GM18870 (cell line): Measurements from ENCODE around the gene PBX1.

Experiments used
- ATAC-seq: cut with Tn5 transposase; IDR thresholded peaks from one replicate; pipeline ENCODE4 v1.9.1; 2021; ENCODE audit warnings: moderate library complexity; ENCODE audit not compliant: unreplicated experiment

The PBX1 gene

GRCh38 chr1:164748253-164748899, 189.4 kb downstream of the PBX1 start:
- ATAC-seq: no peak

GRCh38 chr1:164753521-164754077, 194.6 kb downstream of the PBX1 start:
- ATAC-seq: no peak

GRCh38 chr1:164754088-164754600, 195.2 kb downstream of the PBX1 start:
- no peak for ATAC-seq

- ATAC-seq: no peak
These were observed 196.7 kb downstream of the PBX1 start for GRCh38 chr1:164755690-164756089.

DNA sequence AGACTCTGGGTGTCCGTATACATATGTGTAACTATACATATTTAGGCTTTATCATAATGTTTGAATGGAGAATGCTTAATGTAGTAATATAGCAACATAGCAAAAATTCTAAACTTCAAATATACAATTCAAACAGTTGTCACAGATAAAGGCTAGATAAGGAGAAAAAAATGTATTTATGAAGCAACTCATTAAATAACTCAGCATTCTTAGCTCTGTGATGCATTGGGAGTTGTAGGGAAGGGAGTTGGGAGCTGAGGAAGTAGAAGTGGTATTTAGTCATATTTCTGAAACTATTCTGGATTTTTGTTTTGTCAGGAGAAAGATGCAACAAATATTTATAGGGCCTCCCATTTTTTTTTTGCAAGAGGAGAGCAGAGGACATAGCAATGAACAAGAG, 197.8 kb downstream of the PBX1 start:
- no peak for ATAC-seq

GRCh38 chr1:164757625-164758024, 198.6 kb downstream of the PBX1 start:
- no peak for ATAC-seq

DNA sequence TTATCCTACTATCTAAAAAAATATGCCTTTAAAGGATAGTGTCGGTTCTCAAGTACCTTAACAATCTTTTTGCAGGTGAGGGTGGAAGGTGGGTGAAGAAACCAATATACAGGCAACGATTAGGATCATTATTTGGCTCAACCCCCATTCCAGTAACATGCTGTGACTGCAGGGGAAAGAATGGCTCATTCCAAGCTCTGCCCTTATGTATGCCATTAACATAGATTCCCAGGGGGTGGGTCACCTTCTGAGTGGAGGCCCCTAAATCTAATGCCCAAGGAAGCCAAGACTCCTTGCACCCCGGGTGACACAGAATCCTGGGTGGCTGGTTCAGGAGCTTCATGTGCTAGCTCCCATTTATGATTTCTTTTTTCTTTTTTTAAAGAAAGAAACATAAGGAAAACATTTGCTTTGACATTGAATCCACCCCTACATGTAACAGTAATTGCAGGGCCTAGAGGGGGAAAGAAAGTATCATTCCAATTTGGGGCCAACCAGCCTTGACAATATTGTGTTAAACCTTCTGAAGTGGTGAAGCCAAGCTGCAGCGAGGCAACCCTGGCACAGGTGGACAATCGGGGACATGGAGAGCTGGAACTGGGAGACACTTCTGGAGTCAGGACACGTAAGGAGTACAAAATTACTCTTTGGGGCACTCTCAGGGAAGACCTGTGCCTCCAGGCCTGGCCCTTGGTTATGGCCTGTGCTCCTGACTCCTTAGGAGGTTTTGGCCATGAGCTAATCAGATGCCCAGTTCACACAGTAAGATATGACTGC, 200.3 kb downstream of the PBX1 start:
- ATAC-seq: no peak

DNA sequence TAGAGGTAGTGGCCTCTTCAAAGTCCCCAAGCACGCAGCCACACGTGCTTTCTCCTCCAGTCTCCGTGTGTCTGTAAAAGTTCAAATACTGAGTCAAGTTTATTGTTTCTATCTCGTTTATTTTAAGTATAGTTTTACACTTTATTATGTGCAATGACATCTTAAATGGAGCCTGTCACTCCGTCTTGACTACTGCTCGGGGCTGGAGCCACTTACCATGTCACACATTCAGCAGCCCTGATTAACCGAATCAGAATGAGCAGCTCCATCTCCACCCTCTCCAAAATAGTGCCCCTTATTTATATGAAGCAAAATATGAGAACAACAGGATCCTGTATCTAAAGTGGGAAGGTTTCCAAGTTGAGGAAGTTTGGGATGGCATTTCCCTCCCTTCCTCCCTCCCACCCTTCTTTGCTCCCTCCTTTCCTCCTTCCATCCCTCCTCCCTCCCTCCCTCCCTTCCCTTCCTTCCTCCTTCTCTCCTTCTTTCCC, 201.0 kb downstream of the PBX1 start:
- no peak for ATAC-seq

GRCh38 chr1:164760569-164760968, 201.6 kb downstream of the PBX1 start:
- ATAC-seq: no peak

DNA sequence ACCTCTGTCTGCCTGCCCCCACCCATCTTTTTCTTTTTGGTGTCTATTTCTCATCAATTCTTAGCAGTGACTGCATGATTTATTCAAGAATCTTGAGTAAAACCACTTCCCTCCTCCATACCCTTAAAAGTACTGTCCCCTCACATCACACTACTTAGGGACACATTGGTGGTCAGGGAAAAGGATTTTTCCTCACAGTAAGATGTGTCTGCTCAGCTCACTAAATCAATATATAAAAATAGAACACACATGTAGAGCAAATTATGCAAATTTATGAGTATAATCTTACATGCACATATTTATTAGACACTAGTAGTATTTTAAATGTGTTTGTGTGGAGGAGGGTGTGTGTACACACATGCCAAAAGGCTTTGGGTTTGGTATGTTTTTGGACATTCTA, 202.0 kb downstream of the PBX1 start:
- no peak for ATAC-seq

DNA sequence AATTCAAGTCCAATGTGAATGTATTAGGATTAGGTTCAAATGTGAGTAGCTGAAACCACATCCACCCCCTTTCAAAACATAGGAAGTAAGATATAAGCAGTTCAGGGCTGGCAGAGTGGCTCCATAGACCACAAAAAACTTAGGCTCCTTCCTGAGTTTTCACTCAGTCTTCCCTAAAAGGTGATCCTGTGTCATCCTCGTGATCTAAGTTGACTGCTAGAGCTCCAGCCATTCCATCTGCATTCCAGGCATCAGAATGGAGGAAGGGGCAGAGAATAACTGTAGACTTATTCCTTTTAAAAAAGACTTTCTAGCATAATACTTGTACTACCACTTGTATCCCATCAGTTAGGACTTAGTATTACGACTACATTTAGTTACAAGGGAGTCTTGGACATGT, 204.1 kb downstream of the PBX1 start:
- no peak for ATAC-seq

DNA sequence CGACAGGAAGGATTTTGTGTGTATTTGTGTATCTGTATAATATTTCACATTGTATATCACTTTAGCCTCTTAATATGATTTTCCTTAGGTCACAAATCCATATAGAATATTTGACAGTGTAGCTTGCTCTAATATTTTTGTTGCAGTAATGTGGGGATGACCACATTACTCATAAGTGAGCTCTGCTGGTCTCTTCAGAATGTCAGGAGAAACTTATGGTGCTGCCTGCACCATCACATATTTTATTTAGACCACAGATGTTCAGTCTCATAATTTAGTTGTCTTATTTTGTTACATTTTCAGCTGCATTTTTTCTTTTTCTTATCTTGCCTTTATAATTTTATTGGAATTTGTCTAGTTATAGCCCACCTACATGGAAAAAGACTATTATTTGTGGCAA, 205.3 kb downstream of the PBX1 start:
- no peak for ATAC-seq

GRCh38 chr1:164765557-164765956, 206.6 kb downstream of the PBX1 start:
- ATAC-seq: no peak

- no peak for ATAC-seq
These were observed 207.2 kb downstream of the PBX1 start for GRCh38 chr1:164765992-164766720.

GRCh38 chr1:164767752-164768402, 208.9 kb downstream of the PBX1 start:
- ATAC-seq: no peak

DNA sequence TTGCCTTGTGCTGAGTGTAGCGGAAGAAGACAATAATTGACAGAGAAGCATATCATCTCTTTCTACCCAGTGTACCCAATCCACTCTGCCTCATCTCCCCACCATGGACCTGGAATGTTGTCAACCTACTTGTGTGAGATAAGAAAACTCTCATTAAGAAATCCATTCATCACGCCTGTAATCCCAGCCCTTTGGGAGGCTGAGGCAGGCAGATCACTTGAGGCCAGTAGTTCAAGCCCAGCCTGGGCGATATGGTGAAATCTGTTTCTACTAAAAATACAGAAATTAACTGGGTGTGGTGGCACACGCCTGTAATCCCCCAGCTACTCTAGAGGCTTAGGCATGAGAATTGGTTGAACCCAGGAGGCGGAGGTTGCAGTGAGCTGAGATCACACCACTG, 209.6 kb downstream of the PBX1 start:
- ATAC-seq: no peak

- ATAC-seq: no peak
These were observed 210.6 kb downstream of the PBX1 start for GRCh38 chr1:164769486-164770130.

DNA sequence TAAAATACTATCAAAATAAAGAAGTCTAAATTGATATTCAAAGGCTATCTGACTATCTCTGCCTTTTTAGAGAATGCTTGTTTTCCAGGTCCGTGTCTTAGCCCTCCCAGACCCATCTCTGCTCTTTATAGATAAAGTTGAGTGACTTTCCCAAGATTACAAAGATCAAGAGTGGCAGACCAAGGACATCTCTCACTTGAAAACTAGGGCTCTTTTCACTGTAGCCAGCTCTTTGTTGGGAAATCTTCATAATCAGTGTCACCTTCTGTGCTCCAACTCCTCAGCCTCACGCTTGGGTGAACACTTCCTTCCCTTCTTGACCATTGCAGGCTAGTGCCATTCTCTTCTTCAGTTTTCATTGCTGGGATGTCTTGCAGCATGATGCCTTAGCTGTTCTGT, 211.1 kb downstream of the PBX1 start:
- no peak for ATAC-seq

GRCh38 chr1:164771041-164771618, 212.1 kb downstream of the PBX1 start:
- no peak for ATAC-seq
